HepG2 (cell line): Measurements from ENCODE around the gene GLS2. TPM values are rescaled to one million over a fixed set of nuclear protein-coding genes. Genes with fewer than 3 reads are reported as not detected.

ENCODE experiments used
- ATAC-seq: fragments of 200-7000 bp; cut with Tn5 transposase; 3 replicates; pipeline ENCODE4 v1.9.1; 2020; ENCODE audit warnings: mild to moderate bottlenecking, moderate library complexity
- BruUV-seq: library from RNA; stranded (reverse); fragments of 400-500 nt; replicated peaks from 2 replicates; lab custom pipeline; 2021; lab: Mats Ljungman, UMichigan
- CTCF ChIA-PET: fragments of 300-600 bp; formaldehyde crosslinking; extraction: SDS; loops from one replicate; lab custom pipeline; 2021; ENCODE audit warnings: low total read pairs, inconsistent platforms, low intra/inter-chr PET ratio; lab: Yijun Ruan, JAX
- POLR2A ChIA-PET: fragments of 350-600 bp; sonication (Branson Sonifier 250); formaldehyde crosslinking; loops from one replicate; lab custom pipeline; 2020; ENCODE audit warnings: antibody characterized with exemption, inconsistent platforms; lab: Yijun Ruan, JAX
- DNase-seq: peaks from one replicate; pipeline ENCODE4 v3.0.0-alpha.2; 2015; ENCODE audit warnings: low spot score
- FAIRE-seq: peaks from 3 replicates; lab custom pipeline; 2011; peaks lifted over from hg19 to GRCh38; lab: Jason Lieb, UNC
- H2AFZ ChIP-seq: one replicate; pipeline ENCODE4 v1.6.1; 2011; ENCODE audit warnings: low read length, inconsistent platforms
- H3K27ac ChIP-seq: fragments of 300-600 bp; 3 replicates; pipeline ENCODE4 v1.8.0; 2011; ENCODE audit warnings: mixed run types, mild to moderate bottlenecking, mixed read lengths, low read length, inconsistent platforms; ENCODE audit not compliant: insufficient read depth; ENCODE audit errors: extremely low read length
- H3K27me3 ChIP-seq, 2 experiments: fragments of 200-600 bp in 1 of 2; 2 replicates in 1 of 2; 3 replicates in 1 of 2; pipeline versions ENCODE4 v1.6.0 to v1.8.0; 2011; ENCODE audit warnings: low read length in 2 of 2, mild to moderate bottlenecking in 2 of 2, moderate library complexity in 2 of 2, inconsistent platforms in 1 of 2; ENCODE audit not compliant: insufficient read depth in 2 of 2, control insufficient read depth in 1 of 2
- H3K36me3 ChIP-seq, 2 experiments: fragments of 200-600 bp in 1 of 2; replicated peaks in 1 of 2; 2 replicates in 1 of 2; 3 replicates in 1 of 2; pipeline versions ENCODE4 v1.5.1 to v1.8.0; 2011; ENCODE audit warnings: low read length in 2 of 2, inconsistent platforms in 1 of 2; ENCODE audit not compliant: insufficient read depth in 2 of 2, control insufficient read depth in 1 of 2
- H3K4me1 ChIP-seq: 2 replicates; pipeline ENCODE4 v1.5.1; 2012; ENCODE audit warnings: low read length, inconsistent platforms; ENCODE audit not compliant: insufficient read depth
- H3K4me2 ChIP-seq: 2 replicates; pipeline ENCODE4 v1.6.0; 2011; ENCODE audit warnings: low read depth, low read length, inconsistent platforms
- H3K4me3 ChIP-seq, 3 experiments: fragments of 200-600 bp in 1 of 3; sonication (generic), shearing (Covaris generic) in 1 of 3; replicated peaks in 1 of 3; 2 replicates each; pipeline ENCODE4 v1.5.1; 2011 to 2016; ENCODE audit warnings: low read length in 3 of 3, inconsistent platforms in 2 of 3, low read depth in 2 of 3, mild to moderate bottlenecking in 2 of 3, control low read depth in 1 of 3, mixed read lengths in 1 of 3; ENCODE audit not compliant: insufficient read depth in 1 of 3
- H3K79me2 ChIP-seq: one replicate; pipeline ENCODE4 v1.6.1; 2011; ENCODE audit warnings: low read length, inconsistent platforms; ENCODE audit not compliant: insufficient read depth
- H3K9ac ChIP-seq: 2 replicates; pipeline ENCODE4 v1.6.0; 2011; ENCODE audit warnings: mild to moderate bottlenecking, low read depth, low read length, inconsistent platforms; ENCODE audit not compliant: insufficient read depth
- H3K9me3 ChIP-seq: 2 replicates; pipeline ENCODE4 v1.5.1; 2012; ENCODE audit warnings: mild to moderate bottlenecking, low read length
- H4K20me1 ChIP-seq: 2 replicates; pipeline ENCODE4 v1.6.0; 2011; ENCODE audit warnings: inconsistent platforms, mild to moderate bottlenecking, low read length, moderate library complexity; ENCODE audit not compliant: insufficient read depth
- HIVEP1 ChIP-seq: sonication (generic); formaldehyde crosslinking; IDR thresholded peaks from 2 replicates; pipeline ENCODE4 v1.4.0; 2020; ENCODE audit warnings: mild to moderate bottlenecking, missing genetic modification reagents
- HNF4G ChIP-seq, 2 experiments: sonication (generic) in 1 of 2; formaldehyde crosslinking in 1 of 2; IDR thresholded peaks; 2 replicates each; pipeline versions ENCODE4 v1.4.0 to v1.6.1; 2011 to 2020; ENCODE audit warnings: borderline replicate concordance in 2 of 2, low read depth in 2 of 2, mild to moderate bottlenecking in 2 of 2, low read length in 1 of 2, missing genetic modification reagents in 1 of 2, moderate library complexity in 1 of 2
- HOXA7 ChIP-seq: sonication (generic); formaldehyde crosslinking; IDR thresholded peaks from 2 replicates; pipeline ENCODE4 v1.8.1; 2022; ENCODE audit warnings: mild to moderate bottlenecking, missing genetic modification reagents, moderate library complexity
- JUNB ChIP-seq: sonication (generic); formaldehyde crosslinking; IDR thresholded peaks from 2 replicates; pipeline ENCODE4 v1.8.0; 2022; ENCODE audit warnings: missing genetic modification reagents, mild to moderate bottlenecking, borderline replicate concordance
- KDM1A ChIP-seq: IDR thresholded peaks from 2 replicates; pipeline ENCODE4 v1.6.1; 2016; ENCODE audit warnings: missing compliant biosample characterization
- KLF11 ChIP-seq: IDR thresholded peaks from 2 replicates; pipeline ENCODE4 v1.6.1; 2016; ENCODE audit warnings: missing compliant biosample characterization
- KLF6 ChIP-seq: IDR thresholded peaks from 2 replicates; pipeline ENCODE4 v1.8.0; 2016; ENCODE audit warnings: missing biosample characterization, missing genetic modification reagents
- MEIS1 ChIP-seq: sonication (generic); formaldehyde crosslinking; IDR thresholded peaks from 2 replicates; pipeline ENCODE4 v1.9.0; 2021; ENCODE audit warnings: mild to moderate bottlenecking, missing genetic modification reagents, moderate library complexity, borderline replicate concordance
- NFKBIZ ChIP-seq: IDR thresholded peaks from 2 replicates; pipeline ENCODE4 v1.6.1; 2018; ENCODE audit warnings: missing genetic modification reagents, missing compliant biosample characterization
- RARG ChIP-seq: sonication (generic); formaldehyde crosslinking; IDR thresholded peaks from 2 replicates; pipeline ENCODE4 v1.4.0; 2020; ENCODE audit warnings: low read depth, mild to moderate bottlenecking, missing genetic modification reagents
- SIX1 ChIP-seq: sonication (generic); formaldehyde crosslinking; IDR thresholded peaks from 2 replicates; pipeline ENCODE4 v1.4.0; 2020; ENCODE audit warnings: missing genetic modification reagents, borderline replicate concordance
- YY1 ChIP-seq: IDR thresholded peaks from 2 replicates; pipeline ENCODE4 v1.6.1; 2011; ENCODE audit warnings: low read length, low read depth, moderate library complexity, mild to moderate bottlenecking; ENCODE audit not compliant: insufficient read depth, insufficient replicate concordance
- ZBTB20 ChIP-seq: sonication (generic); formaldehyde crosslinking; IDR thresholded peaks from 2 replicates; pipeline ENCODE4 v1.8.1; 2023; ENCODE audit warnings: missing genetic modification reagents, low read depth, mild to moderate bottlenecking, borderline replicate concordance
- ZBTB7B ChIP-seq: sonication (generic); formaldehyde crosslinking; IDR thresholded peaks from 2 replicates; pipeline ENCODE4 v1.4.0; 2020; ENCODE audit warnings: missing genetic modification reagents
- ZNF615 ChIP-seq: sonication (generic); formaldehyde crosslinking; IDR thresholded peaks from 2 replicates; pipeline ENCODE4 v1.5.0; 2020; ENCODE audit warnings: mild to moderate bottlenecking, missing genetic modification reagents, borderline replicate concordance
- WGBS: methylation state at CpG from one replicate; pipeline ENCODE4 v1.1.6; 2017; ENCODE audit warnings: low lambda C conversion rate; 5-methylcytosine and 5-hydroxymethylcytosine counted together
- in situ Hi-C: cut with HindIII; loops from 2 replicates; pipeline ENCODE4 v1.10.0; 2017; ENCODE audit warnings: low pct_unique_long_range_greater_than_20kb; ENCODE audit not compliant: extremely low pct_ligation_motif_present
- intact Hi-C: fragments of 100-400 bp; cut with micrococcal nuclease; formaldehyde crosslinking; loops from one replicate; pipeline ENCODE4 v1.10.0; 2022; ENCODE audit not compliant: unreplicated experiment
- polyA plus RNA-seq, 8 experiments: library from polyadenylated mRNA; depleted of rRNA in 3 of 8; stranded (reverse) in 7 of 8; unstranded in 1 of 8; fragments of >200 nt; fragmentation: Illumina TruSeq in 4 of 8; extraction: Trizol in 4 of 8; gene quantifications; 2 replicates each; pipeline versions ENCODE4 v1.2.1 to v1.2.3, GENCODE V29; 2011 to 2016; ENCODE audit warnings: low read depth in 4 of 8, missing spikeins in 1 of 8, mixed read lengths in 1 of 8; ENCODE audit not compliant: insufficient read depth in 1 of 8
- total RNA-seq, 5 experiments: library from RNA; depleted of rRNA; stranded (reverse); fragments of >200 nt; fragmentation: Illumina TruSeq; extraction: Trizol; gene quantifications; 2 replicates each; pipeline ENCODE4 v1.2.3, GENCODE V29; 2016; ENCODE audit warnings: low read depth in 1 of 5
- TF ChIP-seq, protein P1 (sequence below): sonication (generic); formaldehyde crosslinking; IDR thresholded peaks from 2 replicates; pipeline ENCODE4 v1.8.1; 2022; ENCODE audit warnings: mild to moderate bottlenecking, missing genetic modification reagents
- TF ChIP-seq, protein P2 (sequence below): sonication (generic); formaldehyde crosslinking; IDR thresholded peaks from 2 replicates; pipeline ENCODE4 v1.4.0; 2020; ENCODE audit warnings: missing genetic modification reagents; ENCODE audit errors: not compliant biosample characterization
- TF ChIP-seq, protein P3 (sequence below): IDR thresholded peaks from 2 replicates; pipeline ENCODE4 v1.6.1; 2016; ENCODE audit warnings: missing compliant biosample characterization, missing genetic modification reagents, borderline replicate concordance
- TF ChIP-seq, protein P4 (sequence below): IDR thresholded peaks from 2 replicates; pipeline ENCODE4 v1.4.0; 2020; ENCODE audit warnings: mild to moderate bottlenecking, missing genetic modification reagents

Gene GLS2
- total and polyA plus RNA-seq, 2 of the 13 experiments (the other 11 are each of a cell fraction or from before 2014, with no cell fraction given) = 8.6 to 12.2 TPM

DNA sequence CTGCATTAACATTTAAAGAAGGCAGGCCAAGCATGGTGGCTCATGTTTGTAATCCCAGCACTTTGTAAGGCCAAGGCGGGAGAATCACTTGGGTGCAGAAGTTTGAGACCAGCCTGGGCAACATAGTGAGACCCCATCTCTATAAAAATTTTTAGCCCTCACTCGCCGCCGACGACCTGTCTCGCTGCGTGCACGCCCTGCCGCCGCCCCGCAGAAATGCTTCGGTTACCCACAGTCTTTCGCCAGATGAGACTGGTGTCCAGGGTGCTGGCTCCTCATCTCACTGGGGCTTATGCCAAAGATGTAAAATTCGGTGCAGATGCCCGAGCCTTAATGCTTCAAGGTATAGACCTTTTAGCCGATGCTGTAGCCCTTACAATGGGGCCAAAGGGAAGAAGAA is 22.8 kb upstream of the GLS2 start:
- no peak for FAIRE-seq
- no peak for ATAC-seq
- Histone ChIP-seq H4K20me1 (no peaks in the 10 kb centered on the region), H3K36me3 (no peaks in the 10 kb centered on the region), H3K27me3 (no peaks in the 10 kb centered on the region), H3K4me1 (no peaks in the 10 kb centered on the region), H3K4me3 (no peak overlapping the region), H3K9me3 (no peaks in the 10 kb centered on the region), H2AFZ (no peak overlapping the region), H3K4me2 (no peak overlapping the region), H3K9ac (no peak overlapping the region), H3K27ac (no peak overlapping the region), H3K79me2 (no peaks in the 10 kb centered on the region)
- WGBS = 72% methylated on average over 16 of the region's 16 CpGs
- ChIA-PET CTCF (no interaction called here), POLR2A (no interaction called here)
- no peak for DNase-seq
- in situ Hi-C loops (loop anchor here (10.0 kb wide), 1 partner anchor 64 kb away; no protein-coding TSS in a partner anchor), intact Hi-C loops (no loop called here)
- BruUV-seq = no TSS peak
- TF ChIP-seq HNF4G (IDR thresholded peaks at IDR 0.05; ENCODE audit: borderline replicate concordance, low read depth, low read length) (no peak), HNF4G (CRISPR knock-in tag; IDR thresholded peaks at IDR 0.05; ENCODE audit: borderline replicate concordance, low read depth) (no peak), KDM1A (CRISPR knock-in tag) (no peak), NFKBIZ (CRISPR knock-in tag) (no peak), HIVEP1 (CRISPR knock-in tag) (no peak), ZBTB20 (CRISPR knock-in tag) (no peak), ZNF615 (CRISPR knock-in tag) (no peak), HOXA7 (CRISPR knock-in tag) (no peak), ZBTB7B (CRISPR knock-in tag) (no peak), SIX1 (CRISPR knock-in tag) (no peak), MEIS1 (CRISPR knock-in tag) (no peak), JUNB (CRISPR knock-in tag) (no peak), KLF11 (CRISPR knock-in tag) (no peak), RARG (CRISPR knock-in tag) (no peak), KLF6 (CRISPR knock-in tag) (no peak), YY1 (no peak)
- TF ChIP-seq, protein P1, sequence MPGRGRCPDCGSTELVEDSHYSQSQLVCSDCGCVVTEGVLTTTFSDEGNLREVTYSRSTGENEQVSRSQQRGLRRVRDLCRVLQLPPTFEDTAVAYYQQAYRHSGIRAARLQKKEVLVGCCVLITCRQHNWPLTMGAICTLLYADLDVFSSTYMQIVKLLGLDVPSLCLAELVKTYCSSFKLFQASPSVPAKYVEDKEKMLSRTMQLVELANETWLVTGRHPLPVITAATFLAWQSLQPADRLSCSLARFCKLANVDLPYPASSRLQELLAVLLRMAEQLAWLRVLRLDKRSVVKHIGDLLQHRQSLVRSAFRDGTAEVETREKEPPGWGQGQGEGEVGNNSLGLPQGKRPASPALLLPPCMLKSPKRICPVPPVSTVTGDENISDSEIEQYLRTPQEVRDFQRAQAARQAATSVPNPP = no peak
- TF ChIP-seq, protein P2, sequence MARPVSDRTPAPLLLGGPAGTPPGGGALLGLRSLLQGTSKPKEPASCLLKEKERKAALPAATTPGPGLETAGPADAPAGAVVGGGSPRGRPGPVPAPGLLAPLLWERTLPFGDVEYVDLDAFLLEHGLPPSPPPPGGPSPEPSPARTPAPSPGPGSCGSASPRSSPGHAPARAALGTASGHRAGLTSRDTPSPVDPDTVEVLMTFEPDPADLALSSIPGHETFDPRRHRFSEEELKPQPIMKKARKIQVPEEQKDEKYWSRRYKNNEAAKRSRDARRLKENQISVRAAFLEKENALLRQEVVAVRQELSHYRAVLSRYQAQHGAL (CRISPR knock-in tag) = no peak
- TF ChIP-seq, protein P3, sequence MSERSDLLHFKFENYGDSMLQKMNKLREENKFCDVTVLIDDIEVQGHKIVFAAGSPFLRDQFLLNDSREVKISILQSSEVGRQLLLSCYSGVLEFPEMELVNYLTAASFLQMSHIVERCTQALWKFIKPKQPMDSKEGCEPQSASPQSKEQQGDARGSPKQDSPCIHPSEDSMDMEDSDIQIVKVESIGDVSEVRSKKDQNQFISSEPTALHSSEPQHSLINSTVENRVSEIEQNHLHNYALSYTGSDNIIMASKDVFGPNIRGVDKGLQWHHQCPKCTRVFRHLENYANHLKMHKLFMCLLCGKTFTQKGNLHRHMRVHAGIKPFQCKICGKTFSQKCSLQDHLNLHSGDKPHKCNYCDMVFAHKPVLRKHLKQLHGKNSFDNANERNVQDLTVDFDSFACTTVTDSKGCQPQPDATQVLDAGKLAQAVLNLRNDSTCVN = no peak
- TF ChIP-seq, protein P4, sequence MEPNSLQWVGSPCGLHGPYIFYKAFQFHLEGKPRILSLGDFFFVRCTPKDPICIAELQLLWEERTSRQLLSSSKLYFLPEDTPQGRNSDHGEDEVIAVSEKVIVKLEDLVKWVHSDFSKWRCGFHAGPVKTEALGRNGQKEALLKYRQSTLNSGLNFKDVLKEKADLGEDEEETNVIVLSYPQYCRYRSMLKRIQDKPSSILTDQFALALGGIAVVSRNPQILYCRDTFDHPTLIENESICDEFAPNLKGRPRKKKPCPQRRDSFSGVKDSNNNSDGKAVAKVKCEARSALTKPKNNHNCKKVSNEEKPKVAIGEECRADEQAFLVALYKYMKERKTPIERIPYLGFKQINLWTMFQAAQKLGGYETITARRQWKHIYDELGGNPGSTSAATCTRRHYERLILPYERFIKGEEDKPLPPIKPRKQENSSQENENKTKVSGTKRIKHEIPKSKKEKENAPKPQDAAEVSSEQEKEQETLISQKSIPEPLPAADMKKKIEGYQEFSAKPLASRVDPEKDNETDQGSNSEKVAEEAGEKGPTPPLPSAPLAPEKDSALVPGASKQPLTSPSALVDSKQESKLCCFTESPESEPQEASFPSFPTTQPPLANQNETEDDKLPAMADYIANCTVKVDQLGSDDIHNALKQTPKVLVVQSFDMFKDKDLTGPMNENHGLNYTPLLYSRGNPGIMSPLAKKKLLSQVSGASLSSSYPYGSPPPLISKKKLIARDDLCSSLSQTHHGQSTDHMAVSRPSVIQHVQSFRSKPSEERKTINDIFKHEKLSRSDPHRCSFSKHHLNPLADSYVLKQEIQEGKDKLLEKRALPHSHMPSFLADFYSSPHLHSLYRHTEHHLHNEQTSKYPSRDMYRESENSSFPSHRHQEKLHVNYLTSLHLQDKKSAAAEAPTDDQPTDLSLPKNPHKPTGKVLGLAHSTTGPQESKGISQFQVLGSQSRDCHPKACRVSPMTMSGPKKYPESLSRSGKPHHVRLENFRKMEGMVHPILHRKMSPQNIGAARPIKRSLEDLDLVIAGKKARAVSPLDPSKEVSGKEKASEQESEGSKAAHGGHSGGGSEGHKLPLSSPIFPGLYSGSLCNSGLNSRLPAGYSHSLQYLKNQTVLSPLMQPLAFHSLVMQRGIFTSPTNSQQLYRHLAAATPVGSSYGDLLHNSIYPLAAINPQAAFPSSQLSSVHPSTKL (CRISPR knock-in tag) = no peak
